Measurements from ENCODE around the gene MAP2K2. TPM values are rescaled to one million over a fixed set of nuclear protein-coding genes. Genes with fewer than 3 reads are reported as not detected.
A peak's percentile ranks its signal among the peaks of the same experiment; 100 is the strongest.
"Not testable (repeated sequence)": the region's sequence is repeated elsewhere in the genome, so short reads cannot be mapped to it uniquely, and the experiment has no call there.

MAP2K2 gene
- total RNA-seq, 1 experiment from 2014 or later, result 226 TPM

- H3K4me3 ChIP-seq (ENCODE audit: insufficient read depth, low read depth, low read length); H3K36me3 ChIP-seq (replicated peaks; ENCODE audit: control insufficient read depth, insufficient read depth, low read length); DNase-seq; H3K27me3 ChIP-seq (ENCODE audit: control insufficient read depth, insufficient read depth, low read length): not testable (repeated sequence)
Measured at GRCh38 chr19:4142916-4143315, 19.0 kb upstream of the MAP2K2 start.

GRCh38 chr19:4140237-4140711 lies 16.4 kb upstream of the MAP2K2 start:
- no peaks in the 10 kb centered on the region for H3K36me3 ChIP-seq (replicated peaks; ENCODE audit: control insufficient read depth, insufficient read depth, low read length)
- peak; percentile 91 for DNase-seq
- no peak overlapping the region for H3K4me3 ChIP-seq (ENCODE audit: insufficient read depth, low read depth, low read length)
- H3K27me3 ChIP-seq (ENCODE audit: control insufficient read depth, insufficient read depth, low read length), result no peaks in the 10 kb centered on the region

GRCh38 chr19:4139614-4140236 lies 15.8 kb upstream of the MAP2K2 start:
- Histone ChIP-seq H3K36me3 (replicated peaks; ENCODE audit: control insufficient read depth, insufficient read depth, low read length) (no peaks in the 10 kb centered on the region), H3K4me3 (ENCODE audit: insufficient read depth, low read depth, low read length) (no peak overlapping the region), H3K27me3 (ENCODE audit: control insufficient read depth, insufficient read depth, low read length) (no peaks in the 10 kb centered on the region)
- DNase-seq, result peak; percentile 90

- no peak for DNase-seq
- H3K4me3 ChIP-seq (ENCODE audit: insufficient read depth, low read depth, low read length), result no peak overlapping the region
- no peaks in the 10 kb centered on the region for H3K27me3 ChIP-seq (ENCODE audit: control insufficient read depth, insufficient read depth, low read length)
- H3K36me3 ChIP-seq (replicated peaks; ENCODE audit: control insufficient read depth, insufficient read depth, low read length), result no peaks in the 10 kb centered on the region
Measured at GRCh38 chr19:4138445-4138844, 14.5 kb upstream of the MAP2K2 start.

- no peaks in the 10 kb centered on the region for H3K27me3 ChIP-seq (ENCODE audit: control insufficient read depth, insufficient read depth, low read length)
- no peak for DNase-seq
- no peak overlapping the region for H3K4me3 ChIP-seq (ENCODE audit: insufficient read depth, low read depth, low read length)
- no peaks in the 10 kb centered on the region for H3K36me3 ChIP-seq (replicated peaks; ENCODE audit: control insufficient read depth, insufficient read depth, low read length)
Measured at GRCh38 chr19:4136680-4137088, 12.8 kb upstream of the MAP2K2 start.

GRCh38 chr19:4135386-4135785 lies 11.5 kb upstream of the MAP2K2 start:
- DNase-seq; H3K4me3 ChIP-seq (ENCODE audit: insufficient read depth, low read depth, low read length); H3K27me3 ChIP-seq (ENCODE audit: control insufficient read depth, insufficient read depth, low read length); H3K36me3 ChIP-seq (replicated peaks; ENCODE audit: control insufficient read depth, insufficient read depth, low read length): not testable (repeated sequence)

GRCh38 chr19:4134351-4134750 lies 10.4 kb upstream of the MAP2K2 start:
- no peaks in the 10 kb centered on the region for H3K36me3 ChIP-seq (replicated peaks; ENCODE audit: control insufficient read depth, insufficient read depth, low read length)
- no peaks in the 10 kb centered on the region for H3K27me3 ChIP-seq (ENCODE audit: control insufficient read depth, insufficient read depth, low read length)
- no peak overlapping the region for H3K4me3 ChIP-seq (ENCODE audit: insufficient read depth, low read depth, low read length)
- peak; percentile 21 for DNase-seq

GRCh38 chr19:4130744-4131438 lies 7.0 kb upstream of the MAP2K2 start:
- no peaks in the 10 kb centered on the region for H3K36me3 ChIP-seq (replicated peaks; ENCODE audit: control insufficient read depth, insufficient read depth, low read length)
- H3K27me3 ChIP-seq (ENCODE audit: control insufficient read depth, insufficient read depth, low read length), result no peaks in the 10 kb centered on the region
- H3K4me3 ChIP-seq (ENCODE audit: insufficient read depth, low read depth, low read length), result no peak overlapping the region
- peak; percentile 26 for DNase-seq

- not testable (repeated sequence) for H3K36me3 ChIP-seq (replicated peaks; ENCODE audit: control insufficient read depth, insufficient read depth, low read length); H3K4me3 ChIP-seq (ENCODE audit: insufficient read depth, low read depth, low read length); DNase-seq; H3K27me3 ChIP-seq (ENCODE audit: control insufficient read depth, insufficient read depth, low read length)
Measured at GRCh38 chr19:4129050-4129449, 5.1 kb upstream of the MAP2K2 start.

GRCh38 chr19:4127322-4127721 lies 3.4 kb upstream of the MAP2K2 start:
- H3K4me3 ChIP-seq (ENCODE audit: insufficient read depth, low read depth, low read length); DNase-seq; H3K27me3 ChIP-seq (ENCODE audit: control insufficient read depth, insufficient read depth, low read length); H3K36me3 ChIP-seq (replicated peaks; ENCODE audit: control insufficient read depth, insufficient read depth, low read length): not testable (repeated sequence)

- peak overlapping the region; percentile 88 for H3K4me3 ChIP-seq (ENCODE audit: insufficient read depth, low read depth, low read length)
- peak; percentile 54 for DNase-seq
- no peaks in the 10 kb centered on the region; the same call in 1 of the 2 replicates for H3K36me3 ChIP-seq (replicated peaks; ENCODE audit: control insufficient read depth, insufficient read depth, low read length)
- H3K27me3 ChIP-seq (ENCODE audit: control insufficient read depth, insufficient read depth, low read length), result no peaks in the 10 kb centered on the region
Measured at GRCh38 chr19:4124638-4125037, 716 bp upstream of the MAP2K2 start.

- Histone ChIP-seq H3K27me3 (ENCODE audit: control insufficient read depth, insufficient read depth, low read length) (no peaks in the 10 kb centered on the region), H3K36me3 (replicated peaks; ENCODE audit: control insufficient read depth, insufficient read depth, low read length) (no peaks in the 10 kb centered on the region; the same call in 1 of the 2 replicates), H3K4me3 (ENCODE audit: insufficient read depth, low read depth, low read length) (peak overlapping the region; percentile 88)
- DNase-seq, result peak; percentile 21
Measured at GRCh38 chr19:4122480-4122879, 1.4 kb downstream of the MAP2K2 start.

- no peak for DNase-seq
- H3K36me3 ChIP-seq (replicated peaks; ENCODE audit: control insufficient read depth, insufficient read depth, low read length), result peaks cover 3% of the 10 kb centered on the region; the same call in 1 of the 2 replicates
- no peak overlapping the region for H3K4me3 ChIP-seq (ENCODE audit: insufficient read depth, low read depth, low read length)
- no peaks in the 10 kb centered on the region for H3K27me3 ChIP-seq (ENCODE audit: control insufficient read depth, insufficient read depth, low read length)
Measured at GRCh38 chr19:4121815-4122214, 2.1 kb downstream of the MAP2K2 start.

- H3K4me3 ChIP-seq (ENCODE audit: insufficient read depth, low read depth, low read length), result no peak overlapping the region
- H3K36me3 ChIP-seq (replicated peaks; ENCODE audit: control insufficient read depth, insufficient read depth, low read length), result peaks cover 5% of the 10 kb centered on the region
- H3K27me3 ChIP-seq (ENCODE audit: control insufficient read depth, insufficient read depth, low read length), result no peaks in the 10 kb centered on the region
- DNase-seq, result no peak
Measured at GRCh38 chr19:4121273-4121612, 2.7 kb downstream of the MAP2K2 start.

- Histone ChIP-seq H3K36me3 (replicated peaks; ENCODE audit: control insufficient read depth, insufficient read depth, low read length) (peaks cover 7% of the 10 kb centered on the region), H3K4me3 (ENCODE audit: insufficient read depth, low read depth, low read length) (no peak overlapping the region), H3K27me3 (ENCODE audit: control insufficient read depth, insufficient read depth, low read length) (no peaks in the 10 kb centered on the region)
- DNase-seq, result peak; percentile 47
Measured at GRCh38 chr19:4120559-4121272, 3.2 kb downstream of the MAP2K2 start.
